ENCODE measurements around the gene SAAL1. TPM values are rescaled to one million over a fixed set of nuclear protein-coding genes. Genes with fewer than 3 reads are reported as not detected.

SAAL1 gene
- total and polyA plus RNA-seq, 5 experiments from 2014 or later, result 8.1 to 20.3 (median 14.4) TPM

GRCh38 chr11:18046116-18046777 lies 59.6 kb downstream of the SAAL1 start, which contains the start of gene TPH1:
Gene TPH1, minus strand, starts transcription at chr11:18046269. Its CDS starts 5,507 bp downstream, at chr11:18040762.
- Mint-ChIP-seq H3K27me3 (peaks cover 25 to 44% (median 39%) of the 10 kb centered on the region in 5 donors), H3K36me3 (peaks cover 2 to 33% (median 26%) of the 10 kb centered on the region in 3 donors), H3K4me3 (no peak within 1 kb of the TSS), H3K27ac (no peak within 1 kb of the TSS), H3K4me1 (no peaks in the 10 kb centered on the region), H3K9me3 (peaks cover 0 to 13% (median 5%) of the 10 kb centered on the region in 9 donors)
- POLR2A ChIA-PET, result no interaction called here
- no peak for DNase-seq
- no peak for ATAC-seq

DNA sequence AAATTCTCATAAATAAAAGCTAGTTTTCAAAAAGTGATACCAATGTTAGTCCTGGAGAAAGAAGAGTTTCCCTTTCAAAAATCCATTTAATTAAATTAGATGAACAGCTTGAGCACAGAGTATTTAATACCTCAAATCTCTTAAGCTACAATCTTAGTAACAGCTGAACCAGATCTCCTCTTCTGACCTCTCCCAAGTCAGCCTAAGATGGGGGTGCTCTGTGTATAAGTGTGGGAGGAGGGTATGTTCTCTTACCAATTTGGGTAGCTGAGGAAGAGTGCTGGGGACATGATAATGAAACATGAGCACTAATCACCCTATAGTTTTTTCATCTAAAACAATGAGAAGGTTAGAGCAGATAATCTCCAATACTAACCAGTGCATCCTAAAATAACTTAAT lies 69.4 kb downstream of the SAAL1 start:
- no peaks in the 10 kb centered on the region for H3K9me3 Mint-ChIP-seq
- H3K27ac Mint-ChIP-seq, result no peak overlapping the region
- no peaks in the 10 kb centered on the region for H3K4me1 Mint-ChIP-seq
- ATAC-seq (no peak), DNase-seq (no peak)
- no peak overlapping the region for H3K4me3 Mint-ChIP-seq
- POLR2A ChIA-PET, result interaction anchor here (0.7 kb wide), 1 partner anchor 689 kb away, joined by 3 read pairs; no protein-coding TSS in a partner anchor
- H3K36me3 Mint-ChIP-seq, result peaks cover 0 to 2% (median 0%) of the 10 kb centered on the region in 3 donors
- H3K27me3 Mint-ChIP-seq, result peaks cover 0 to 4% (median 0%) of the 10 kb centered on the region in 5 donors

Other genes starting within 250 kb of the SAAL1 start
- gene SERGEF, start 93.0 kb downstream of the SAAL1 start, total RNA-seq, result 10 to 100 TPM; 46.5 to 54.5 TPM
- 10 to 100 TPM; 61.8 to 70.3 (median 69.3) TPM for gene SERGEF, start 93.0 kb downstream of the SAAL1 start, polyA plus RNA-seq
- under 1 TPM; 0.52 to 0.74 TPM for gene TPH1, start 59.8 kb downstream of the SAAL1 start, total RNA-seq
- gene TPH1, start 59.8 kb downstream of the SAAL1 start, polyA plus RNA-seq, result under 1 TPM in 1 of 3 donors, not detected in 2; 0.05 TPM
- gene MRGPRX3, start 26.5 kb upstream of the SAAL1 start, total RNA-seq, result not detected
- gene MRGPRX3, start 26.5 kb upstream of the SAAL1 start, polyA plus RNA-seq, result not detected
- not detected for gene MRGPRX4, start 66.8 kb upstream of the SAAL1 start, total RNA-seq
- gene MRGPRX4, start 66.8 kb upstream of the SAAL1 start, polyA plus RNA-seq, result not detected
- gene SAA4, start 130.7 kb upstream of the SAAL1 start, total RNA-seq, result not detected
- gene SAA4, start 130.7 kb upstream of the SAAL1 start, polyA plus RNA-seq, result not detected
- not detected for gene SAA2, start 142.6 kb upstream of the SAAL1 start, total RNA-seq
- not detected for gene SAA2, start 142.6 kb upstream of the SAAL1 start, polyA plus RNA-seq
- gene SAA1, start 160.2 kb upstream of the SAAL1 start, total RNA-seq, result not detected
- gene SAA1, start 160.2 kb upstream of the SAAL1 start, polyA plus RNA-seq, result not detected
- gene HPS5, start 216.1 kb upstream of the SAAL1 start, total RNA-seq, result 10 to 100 TPM; 20.0 to 20.3 TPM
- gene HPS5, start 216.1 kb upstream of the SAAL1 start, polyA plus RNA-seq, result 10 to 100 TPM; 11.6 to 12.2 (median 11.7) TPM
- 10 to 100 TPM; 40.8 to 48.6 TPM for gene GTF2H1, start 216.5 kb upstream of the SAAL1 start, total RNA-seq
- 10 to 100 TPM; 29.0 to 34.3 (median 29.0) TPM for gene GTF2H1, start 216.5 kb upstream of the SAAL1 start, polyA plus RNA-seq